Ovary (tissue), 9 donors: ENCODE results near the gene OAS2. TPM values are rescaled to one million over a fixed set of nuclear protein-coding genes. Genes with fewer than 3 reads are reported as not detected.

Experiments used
- DNase-seq, 5 donors: peaks; one replicate each; pipeline ENCODE4 v3.0.0-alpha.2; 2019 to 2020
- H3K27ac ChIP-seq, 2 donors: fragments of 200-600 bp; one replicate each; pipeline versions ENCODE4 v1.5.1 to v1.8.0; 2019 to 2022
- H3K27me3 ChIP-seq: fragments of 200-600 bp; one replicate; pipeline ENCODE4 v1.8.0; 2022
- H3K36me3 ChIP-seq: fragments of 200-600 bp; sonication (generic); one replicate; pipeline ENCODE4 v1.5.1; 2019
- H3K4me1 ChIP-seq: one replicate; pipeline ENCODE4 v1.8.1; 2013; ENCODE audit warnings: mild to moderate bottlenecking, moderate library complexity; ENCODE audit not compliant: insufficient read depth
- H3K4me3 ChIP-seq: fragments of 200-600 bp; sonication (generic); one replicate; pipeline ENCODE4 v1.5.1; 2017
- H3K9me3 ChIP-seq, 2 donors: fragments of 200-600 bp in 1 of 2; sonication (generic) in 1 of 2; one replicate each; pipeline versions ENCODE4 v1.5.1 to v1.8.1; 2013 to 2019; ENCODE audit warnings: mild to moderate bottlenecking in 1 of 2, moderate library complexity in 1 of 2
- CTCF ChIP-seq, 3 donors: fragments of 450-650 bp in 2 of 3; fragments of 200-600 bp in 1 of 3; IDR thresholded peaks; one replicate each; pipeline versions ENCODE4 v1.5.1 to v1.8.0; 2016 to 2022; ENCODE audit warnings: antibody characterized with exemption in 3 of 3, mild to moderate bottlenecking in 1 of 3
- EP300 ChIP-seq: sonication (generic); formaldehyde crosslinking; IDR thresholded peaks from one replicate; pipeline ENCODE4 v1.6.1; 2017; ENCODE audit warnings: antibody characterized with exemption
- POLR2A ChIP-seq: fragments of 450-650 bp; IDR thresholded peaks from one replicate; pipeline ENCODE4 v1.6.1; 2017; ENCODE audit warnings: antibody characterized with exemption, mild to moderate bottlenecking, moderate library complexity
- WGBS, 3 donors: extraction: QIAGEN DNeasy Blood & Tissue Kit in 1 of 3; methylation state at CpG; one replicate each; pipeline versions ENCODE4 v1.1.5 to v1.1.7; 2013 to 2017; 5-methylcytosine and 5-hydroxymethylcytosine counted together
- intact Hi-C, 4 donors: fragments of 100-400 bp; cut with DNase I; formaldehyde crosslinking; loops; one replicate each; pipeline versions ENCODE4 v1.11.0 to v1.15.1; 2022 to 2023
- polyA plus RNA-seq, 2 donors: library from polyadenylated mRNA; stranded (reverse); fragments of 200-250 nt in 1 of 2; fragments of 350-450 nt in 1 of 2; fragmentation: Illumina TruSeq in 1 of 2; extraction: RNeasy Lipid Tissue Mini Kit (QIAGEN cat#74804) in 1 of 2; gene quantifications; one replicate each; pipeline ENCODE4 v1.2.3, GENCODE V29; 2013 to 2014
- total RNA-seq, 7 donors: library from RNA; depleted of rRNA in 2 of 7; stranded (reverse); fragments of >200 nt in 2 of 7; fragmentation: NEBNext Ultra II Directional in 3 of 7; extraction: Animal tissue kit (Norgen Biotek cat#: 25700) in 3 of 7; gene quantifications; one replicate each; pipeline versions ENCODE4 v1.1.0 to v1.2.4, GENCODE V29; 2016 to 2023
- donor health status: DM: no; HTN: no; CAD: no; lungs with moderate emphysema.
- donor health status: DM: no; HTN: no; CAD: no.
- donor health status: Bipolar disorder and iron deficiency.
- donor health status: DM: yes; HTN: yes; CAD: no.
- donor health status: DM: no; HTN: no; CAD: no.
- donor health status: DM: yes; HTN: yes; CAD: no.

Gene OAS2
- total and polyA plus RNA-seq, 9 donors: 1.4 to 57.0 (median 3.6) TPM

GRCh38 chr12:112971248-112971647, 7.1 kb upstream of the OAS2 start:
- Histone ChIP-seq H3K4me1 (no peaks in the 10 kb centered on the region), H3K27me3 (no peaks in the 10 kb centered on the region), H3K36me3 (no peaks in the 10 kb centered on the region), H3K4me3 (no peak overlapping the region), H3K27ac (no peak overlapping the region), H3K9me3 (no peaks in the 10 kb centered on the region)
- no peak for DNase-seq
- intact Hi-C loops: no loop called here
- WGBS, 3 donors: 28 to 37% (median 35%) methylated on average over 5 of the region's 5 CpGs
- no peak for TF ChIP-seq POLR2A
- TF ChIP-seq CTCF (IDR thresholded peaks at IDR 0.05): no peak
- TF ChIP-seq EP300: no peak

- no peak for DNase-seq
- no peak overlapping the region for H3K4me3 ChIP-seq
- no peaks in the 10 kb centered on the region for H3K27me3 ChIP-seq
- H3K9me3 ChIP-seq: no peaks in the 10 kb centered on the region
- 51 to 61% (median 51%) methylated on average over 4 of the region's 4 CpGs for WGBS, 3 donors
- no peak overlapping the region for H3K27ac ChIP-seq
- TF ChIP-seq POLR2A (no peak), CTCF (IDR thresholded peaks at IDR 0.05) (no peak), EP300 (no peak)
- no peaks in the 10 kb centered on the region for H3K36me3 ChIP-seq
- H3K4me1 ChIP-seq: peaks cover 2% of the 10 kb centered on the region
- intact Hi-C loops: no loop called here
Measured at GRCh38 chr12:112973011-112973735, 5.1 kb upstream of the OAS2 start.

- H3K36me3 ChIP-seq: no peaks in the 10 kb centered on the region
- no peaks in the 10 kb centered on the region for H3K9me3 ChIP-seq
- H3K4me3 ChIP-seq: no peak overlapping the region
- TF ChIP-seq POLR2A: no peak
- no peak for TF ChIP-seq CTCF (IDR thresholded peaks at IDR 0.05)
- no peak for TF ChIP-seq EP300
- intact Hi-C loops: no loop called here
- no peak overlapping the region for H3K27ac ChIP-seq
- peaks cover 2% of the 10 kb centered on the region for H3K4me1 ChIP-seq
- no peak for DNase-seq
- 18 to 23% (median 23%) methylated on average over 5 of the region's 5 CpGs for WGBS, 3 donors
- no peaks in the 10 kb centered on the region for H3K27me3 ChIP-seq
Measured at GRCh38 chr12:112973818-112974231, 4.5 kb upstream of the OAS2 start.

GRCh38 chr12:112974904-112975303, 3.4 kb upstream of the OAS2 start:
- no peaks in the 10 kb centered on the region for H3K36me3 ChIP-seq
- no peak overlapping the region for H3K27ac ChIP-seq
- DNase-seq: no peak
- intact Hi-C loops: no loop called here
- no peaks in the 10 kb centered on the region for H3K27me3 ChIP-seq
- H3K4me1 ChIP-seq: peaks cover 2% of the 10 kb centered on the region
- no peak overlapping the region for H3K4me3 ChIP-seq
- no peak for TF ChIP-seq EP300
- no peak for TF ChIP-seq POLR2A
- no peaks in the 10 kb centered on the region for H3K9me3 ChIP-seq
- WGBS, 3 donors: 83 to 86% (median 85%) methylated on average over 7 of the region's 7 CpGs

GRCh38 chr12:112977139-112977538, 1.2 kb upstream of the OAS2 start:
- Histone ChIP-seq H3K4me1 (peaks cover 2% of the 10 kb centered on the region), H3K9me3 (no peaks in the 10 kb centered on the region), H3K27me3 (no peaks in the 10 kb centered on the region), H3K27ac (no peak overlapping the region), H3K4me3 (no peak overlapping the region), H3K36me3 (no peaks in the 10 kb centered on the region)
- intact Hi-C loops: no loop called here
- WGBS, 3 donors: 55 to 64% (median 60%) methylated on average over 3 of the region's 3 CpGs
- no peak for DNase-seq
- TF ChIP-seq POLR2A (no peak), CTCF (IDR thresholded peaks at IDR 0.05) (no peak), EP300 (no peak)
